ENCODE data around the gene LARP4B.

LARP4B gene

GRCh38 chr10:787933-788651, 143.4 kb downstream of the LARP4B start:
- no peak for DNase-seq (ENCODE audit: low read depth in 2 of 2)

- no peak for DNase-seq (ENCODE audit: low read depth in 2 of 2)
Observed at GRCh38 chr10:786633-787474, 144.7 kb downstream of the LARP4B start.

- DNase-seq (ENCODE audit: low read depth in 2 of 2), result no peak
Observed at GRCh38 chr10:785861-786214, 145.7 kb downstream of the LARP4B start.

GRCh38 chr10:785089-785860, 146.2 kb downstream of the LARP4B start:
- no peak for DNase-seq (ENCODE audit: low read depth in 2 of 2)

- no peak for DNase-seq (ENCODE audit: low read depth in 2 of 2)
Observed at GRCh38 chr10:784403-785088, 147.0 kb downstream of the LARP4B start.

- DNase-seq (ENCODE audit: low read depth in 2 of 2), result no peak
Observed at GRCh38 chr10:782751-783648, 148.5 kb downstream of the LARP4B start.

GRCh38 chr10:780536-781524, 150.7 kb downstream of the LARP4B start:
- no peak for DNase-seq (ENCODE audit: low read depth in 2 of 2)

- DNase-seq (ENCODE audit: low read depth in 2 of 2), result no peak
Observed at GRCh38 chr10:778626-779330, 152.7 kb downstream of the LARP4B start.

- no peak for DNase-seq (ENCODE audit: low read depth in 2 of 2)
Observed at GRCh38 chr10:777913-778479, 153.5 kb downstream of the LARP4B start.

- no peak for DNase-seq (ENCODE audit: low read depth in 2 of 2)
Observed at GRCh38 chr10:776772-777171, 154.7 kb downstream of the LARP4B start.

GRCh38 chr10:775245-776075, 156.0 kb downstream of the LARP4B start:
- DNase-seq (ENCODE audit: low read depth in 2 of 2), result no peak

- no peak for DNase-seq (ENCODE audit: low read depth in 2 of 2)
Observed at GRCh38 chr10:774661-775244, 156.8 kb downstream of the LARP4B start.

GRCh38 chr10:774223-774622, 157.3 kb downstream of the LARP4B start:
- no peak for DNase-seq (ENCODE audit: low read depth in 2 of 2)

- no peak for DNase-seq (ENCODE audit: low read depth in 2 of 2)
Observed at GRCh38 chr10:773562-774161, 157.8 kb downstream of the LARP4B start.

- DNase-seq (ENCODE audit: low read depth in 2 of 2), result no peak
Observed at GRCh38 chr10:772227-772637, 159.3 kb downstream of the LARP4B start.

GRCh38 chr10:771647-772046, 159.9 kb downstream of the LARP4B start:
- no peak for DNase-seq (ENCODE audit: low read depth in 2 of 2)

GRCh38 chr10:770975-771374, 160.5 kb downstream of the LARP4B start:
- no peak for DNase-seq (ENCODE audit: low read depth in 2 of 2)
